DLD1 (cell line): ENCODE data around the gene AGTRAP.

Experiments used
- in situ Hi-C: cut with HindIII; loops from 2 replicates; pipeline ENCODE4 v1.10.0; 2017; ENCODE audit warnings: low sequenced_read_pairs

The AGTRAP gene

DNA sequence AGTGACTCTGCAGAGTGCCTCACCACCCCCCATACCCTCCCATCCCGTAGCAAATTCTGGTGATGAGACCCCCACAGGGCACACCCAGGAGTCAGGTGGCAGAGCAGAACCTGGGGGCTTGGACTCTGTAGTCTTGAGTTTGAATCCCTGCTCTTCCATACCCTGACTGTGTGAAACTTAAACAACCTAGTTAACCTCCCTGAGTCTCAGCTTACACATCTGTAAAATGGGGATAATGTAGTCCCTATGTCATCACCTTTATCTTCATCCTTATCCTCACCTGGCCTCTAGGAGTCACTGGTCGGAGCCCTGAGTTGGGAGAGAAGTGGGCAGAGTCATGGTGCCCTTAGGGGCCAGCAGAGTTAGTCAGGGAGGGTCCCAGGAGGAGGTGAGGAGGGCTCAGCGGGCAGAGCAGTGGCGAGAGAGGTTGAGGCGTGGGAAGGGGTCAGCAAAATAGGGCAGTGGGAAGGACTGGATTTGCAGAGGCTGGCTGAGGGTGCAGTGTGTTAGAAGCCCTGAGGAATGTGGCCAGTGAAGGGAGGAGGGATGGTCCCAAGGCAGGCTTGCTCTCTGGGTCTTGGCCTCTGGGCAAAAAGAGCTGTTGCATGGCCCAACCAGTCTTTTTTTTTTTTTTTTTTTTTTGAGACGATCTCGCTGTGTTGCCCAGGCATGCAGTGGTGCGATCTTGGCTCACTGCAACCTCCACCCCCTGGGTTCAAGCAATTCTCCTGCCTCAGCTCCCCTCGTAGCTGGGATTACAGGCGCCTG lies 44.6 kb downstream of the AGTRAP start:
- in situ Hi-C loops: no loop called here

GRCh38 chr1:11781297-11781696 lies 45.4 kb downstream of the AGTRAP start:
- in situ Hi-C loops: no loop called here

DNA sequence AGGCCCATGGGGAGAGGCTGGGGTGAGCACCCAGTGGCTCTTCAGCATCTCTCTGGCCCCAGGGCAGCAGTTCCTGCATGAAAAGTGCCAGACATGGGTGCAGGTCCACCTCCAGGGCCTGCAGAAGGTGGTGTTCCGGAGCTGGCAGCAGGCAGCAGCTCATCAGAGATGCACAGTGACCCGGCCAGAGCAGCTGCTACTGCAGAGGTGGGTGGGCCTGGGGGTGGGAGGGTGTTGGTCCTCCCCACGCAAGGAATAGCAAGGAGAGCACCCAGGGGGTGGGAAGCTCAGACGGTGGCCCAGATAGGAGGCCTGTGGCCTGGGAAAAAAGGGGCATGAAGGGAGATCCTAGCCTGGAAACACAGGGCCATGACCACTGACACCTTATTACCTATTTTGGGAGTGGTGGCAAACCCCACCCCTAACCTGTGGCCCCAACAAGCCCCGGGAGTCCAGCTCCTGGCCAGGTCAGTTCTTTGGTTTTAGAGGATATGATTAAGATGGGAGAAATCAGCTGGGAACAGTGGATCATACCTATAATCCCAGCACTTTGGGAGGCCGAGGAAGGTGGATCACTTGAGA lies 46.3 kb downstream of the AGTRAP start:
- in situ Hi-C loops: no loop called here

DNA sequence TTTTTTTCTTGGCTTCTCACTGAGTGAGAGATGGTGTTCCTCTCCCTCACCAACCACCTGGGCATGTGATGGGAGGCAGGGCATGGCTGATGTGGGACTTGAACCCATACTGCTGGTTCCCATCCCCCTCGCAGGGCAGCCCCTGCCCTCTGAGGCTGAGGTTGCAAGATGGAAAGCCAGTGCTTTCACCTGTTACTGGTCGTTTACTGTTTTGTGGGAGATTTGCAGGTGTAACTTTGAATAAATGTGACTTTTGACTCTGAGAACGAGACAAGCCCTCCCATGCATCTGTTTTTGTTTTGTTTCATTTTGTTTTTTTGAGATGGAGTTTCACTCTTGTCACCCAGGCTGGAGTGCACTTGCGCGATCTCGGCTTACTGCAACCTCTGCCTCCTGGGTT lies 47.6 kb downstream of the AGTRAP start:
- in situ Hi-C loops: no loop called here

- in situ Hi-C loops: no loop called here
Measured at GRCh38 chr1:11784256-11784992, 48.5 kb downstream of the AGTRAP start.

- in situ Hi-C loops: no loop called here
Measured at GRCh38 chr1:11784993-11785769, 49.2 kb downstream of the AGTRAP start.

GRCh38 chr1:11786168-11786567 lies 50.2 kb downstream of the AGTRAP start:
- in situ Hi-C loops: no loop called here

DNA sequence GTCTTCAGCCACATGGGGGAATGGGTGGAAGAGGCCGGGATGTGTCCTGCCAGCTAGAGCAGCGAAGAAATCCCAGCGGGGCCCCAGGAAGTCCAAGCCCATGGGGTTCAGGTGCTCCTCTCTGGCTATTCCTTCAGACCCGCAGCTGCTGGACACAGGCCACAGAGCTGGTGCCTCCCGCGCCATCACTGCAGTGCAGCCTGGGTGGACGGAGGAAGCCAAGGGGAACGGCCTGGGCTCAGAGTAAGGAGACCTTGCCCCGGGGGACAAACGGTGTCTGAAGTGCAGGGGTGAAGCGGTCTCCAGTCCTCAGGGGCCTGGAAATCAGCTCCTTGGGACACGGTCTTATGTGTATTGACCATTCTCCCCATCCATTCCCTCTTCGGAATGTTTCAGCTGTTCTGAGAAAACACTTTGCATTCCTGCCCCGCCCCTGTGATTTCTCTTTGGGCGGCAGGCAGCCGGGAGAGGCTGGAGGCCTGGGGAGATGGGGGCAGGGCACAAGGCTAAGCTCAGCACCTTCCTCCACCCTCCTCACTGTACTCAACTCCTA lies 51.4 kb downstream of the AGTRAP start:
- in situ Hi-C loops: no loop called here

- in situ Hi-C loops: no loop called here
Measured at GRCh38 chr1:11787804-11788436, 52.0 kb downstream of the AGTRAP start.

GRCh38 chr1:11788549-11789053 lies 52.7 kb downstream of the AGTRAP start:
- in situ Hi-C loops: no loop called here

- in situ Hi-C loops: no loop called here
Measured at GRCh38 chr1:11789126-11790067, 53.5 kb downstream of the AGTRAP start.

DNA sequence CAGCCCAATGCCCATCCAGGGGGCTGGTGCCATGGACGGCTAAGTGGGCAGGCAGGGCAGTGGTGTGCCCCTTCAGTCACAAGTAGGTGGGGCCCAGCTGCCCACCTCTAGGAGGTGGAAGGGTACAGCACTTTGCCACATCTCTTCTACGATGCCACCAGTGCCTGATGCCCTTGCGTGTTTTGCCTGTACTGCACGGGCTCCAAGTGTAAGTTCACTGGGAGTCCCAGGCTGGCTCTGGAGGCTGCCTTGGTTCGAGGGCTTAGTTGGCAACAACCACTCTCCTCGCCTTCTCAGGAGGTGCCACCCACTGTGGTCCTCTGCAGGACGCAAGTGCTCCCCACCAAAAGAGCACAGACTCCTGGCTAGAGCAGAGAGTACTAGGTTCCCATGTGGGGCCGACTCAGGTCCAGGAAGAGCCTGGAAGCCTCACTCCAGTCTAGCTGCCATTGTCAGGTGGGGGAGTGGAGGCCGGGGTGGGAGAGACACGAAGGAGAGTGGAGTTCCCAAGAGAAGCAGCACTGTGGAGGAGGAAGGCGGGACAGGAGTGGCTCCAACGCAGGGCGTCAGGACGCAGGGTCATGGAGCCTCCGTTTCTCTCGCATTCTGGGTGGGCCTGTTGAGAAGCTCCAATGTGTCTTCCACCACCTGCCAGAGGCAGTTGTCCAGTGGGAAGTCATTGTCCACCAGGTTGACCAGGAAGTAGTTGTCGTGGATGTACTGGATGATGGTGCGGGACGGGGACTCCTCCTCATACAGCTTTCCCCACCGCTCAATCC lies 54.4 kb downstream of the AGTRAP start:
- in situ Hi-C loops: no loop called here

GRCh38 chr1:11790880-11791715 lies 55.2 kb downstream of the AGTRAP start:
- in situ Hi-C loops: no loop called here

GRCh38 chr1:11792106-11792505 lies 56.2 kb downstream of the AGTRAP start:
- in situ Hi-C loops: no loop called here

DNA sequence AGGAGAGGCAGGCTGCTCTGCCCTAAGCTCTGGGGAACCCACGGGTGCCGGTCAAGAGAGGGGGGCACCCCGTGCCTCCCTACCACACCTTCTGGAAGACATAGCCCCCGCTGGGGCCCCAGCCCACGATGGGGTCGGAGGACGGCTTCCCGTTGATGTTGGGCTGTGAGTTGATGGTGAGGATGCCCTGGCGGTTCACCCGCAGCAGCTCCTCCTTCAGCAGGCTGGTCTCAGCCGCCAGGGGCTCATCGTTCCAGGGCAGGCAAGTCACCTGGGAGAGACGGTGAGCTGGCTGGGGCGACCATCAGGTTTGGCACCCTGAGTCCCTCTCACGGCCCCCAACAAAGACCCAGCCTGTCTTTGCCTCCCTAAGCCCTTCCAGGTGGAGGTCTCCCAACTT lies 57.9 kb downstream of the AGTRAP start:
- in situ Hi-C loops: no loop called here

DNA sequence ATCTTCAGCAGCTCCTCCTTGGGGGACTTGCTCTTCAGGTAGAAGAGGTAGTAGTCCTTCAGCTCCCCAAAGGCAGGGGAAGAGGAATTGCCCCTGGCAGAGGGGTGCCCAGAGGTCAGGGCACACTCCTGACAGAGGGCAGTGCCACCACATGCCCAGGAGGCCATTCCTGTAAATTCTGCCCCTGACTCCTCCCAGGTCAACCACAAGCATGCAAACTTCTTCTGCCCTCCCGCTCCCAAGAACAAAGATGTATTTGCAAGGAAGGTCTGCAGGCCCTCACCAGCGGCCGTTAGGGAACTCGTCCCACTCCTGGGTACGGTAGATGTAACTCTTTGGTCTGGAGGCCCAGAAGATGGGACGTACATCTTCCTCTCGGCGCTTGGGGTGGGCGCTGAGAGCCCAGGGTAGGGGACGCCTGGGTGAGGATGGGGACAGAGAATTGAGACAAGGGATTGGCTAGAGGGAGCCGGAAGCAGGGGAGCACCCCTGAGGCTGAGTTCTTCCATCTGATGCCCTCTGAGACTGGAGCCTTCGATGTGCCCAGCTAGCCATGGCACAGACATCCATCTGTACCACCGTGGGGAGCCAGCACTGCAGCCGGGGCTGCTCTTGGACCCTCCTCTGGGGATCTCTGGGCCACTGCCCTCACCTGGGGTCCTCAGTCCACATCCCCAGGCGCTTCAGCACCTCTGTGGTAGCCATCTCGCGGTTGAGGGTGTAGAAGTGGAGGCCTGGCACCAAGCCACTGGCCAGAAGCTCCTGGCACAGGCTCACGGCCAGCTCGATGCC lies 58.7 kb downstream of the AGTRAP start:
- in situ Hi-C loops: no loop called here
